IPS DF 4.7 (cell line): ENCODE results near the gene OR13C2.
"Not testable (repeated sequence)": the region's sequence is repeated elsewhere in the genome, so short reads cannot be mapped to it uniquely, and the experiment has no call there.

Experiments
- DNase-seq: peaks from one replicate; pipeline ENCODE4 v3.0.0-alpha.2; 2013; ENCODE audit warnings: low spot score; ENCODE audit errors: extremely low read depth

Gene OR13C2, protein sequence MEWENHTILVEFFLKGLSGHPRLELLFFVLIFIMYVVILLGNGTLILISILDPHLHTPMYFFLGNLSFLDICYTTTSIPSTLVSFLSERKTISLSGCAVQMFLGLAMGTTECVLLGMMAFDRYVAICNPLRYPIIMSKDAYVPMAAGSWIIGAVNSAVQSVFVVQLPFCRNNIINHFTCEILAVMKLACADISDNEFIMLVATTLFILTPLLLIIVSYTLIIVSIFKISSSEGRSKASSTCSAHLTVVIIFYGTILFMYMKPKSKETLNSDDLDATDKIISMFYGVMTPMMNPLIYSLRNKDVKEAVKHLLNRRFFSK

GRCh38 chr9:104605527-104605926, at the start of gene OR13C2:
Gene OR13C2 (minus strand): TSS chr9:104605627. CDS start chr9:104605627, 0 bp downstream.
- not testable (repeated sequence) for DNase-seq

- DNase-seq = no peak
Measured at GRCh38 chr9:104635456-104635855, 30.0 kb upstream of the OR13C2 start.

- no peak for DNase-seq
Measured at GRCh38 chr9:104633976-104634520, 28.6 kb upstream of the OR13C2 start.

DNA sequence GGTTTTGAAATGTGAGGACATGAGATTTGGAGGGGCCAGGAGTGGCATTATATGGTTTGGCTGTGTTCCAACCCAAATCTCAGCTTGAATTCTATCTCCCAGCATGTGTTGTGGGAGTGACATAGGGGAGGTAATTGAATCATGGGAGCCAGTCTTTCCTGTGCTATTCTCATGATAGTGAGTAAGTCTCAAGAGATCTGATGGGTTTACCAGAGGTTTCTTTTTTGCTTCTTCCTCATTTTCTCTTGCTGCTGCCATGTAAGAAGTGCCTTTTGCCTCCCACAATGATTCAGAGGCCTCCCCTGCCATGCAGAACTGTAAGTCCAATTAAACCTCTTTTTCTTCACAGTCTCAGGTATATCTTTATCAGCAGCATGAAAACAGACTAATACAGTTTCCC, 20.5 kb upstream of the OR13C2 start:
- not testable (repeated sequence) for DNase-seq

- no peak for DNase-seq
Measured at GRCh38 chr9:104618104-104618503, 12.7 kb upstream of the OR13C2 start, which contains the start of gene OR13C9. Gene OR13C9 (minus strand): TSS chr9:104618204. CDS start chr9:104618204, 0 bp downstream.

DNA sequence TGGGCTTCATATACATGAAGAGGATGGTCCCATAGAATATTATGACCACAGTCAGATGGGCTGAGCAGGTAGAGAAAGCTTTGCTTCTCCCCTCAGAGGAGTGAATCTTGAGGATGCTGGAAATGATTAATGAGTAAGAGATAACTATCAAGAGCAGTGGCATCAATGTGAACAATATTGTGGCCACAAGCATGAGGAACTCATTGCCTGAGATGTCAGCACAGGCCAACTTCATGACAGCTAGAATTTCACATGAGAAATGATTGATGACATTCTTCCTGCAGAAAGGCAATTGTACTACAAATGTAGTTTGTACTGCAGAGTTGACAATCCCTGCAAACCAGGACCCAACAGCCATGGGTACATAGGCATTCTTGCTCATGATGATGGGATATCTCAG, 12.0 kb upstream of the OR13C2 start:
- no peak for DNase-seq

GRCh38 chr9:104611213-104611612, 5.8 kb upstream of the OR13C2 start:
- DNase-seq = no peak

- no peak for DNase-seq
Measured at GRCh38 chr9:104608336-104608735, 2.9 kb upstream of the OR13C2 start.

DNA sequence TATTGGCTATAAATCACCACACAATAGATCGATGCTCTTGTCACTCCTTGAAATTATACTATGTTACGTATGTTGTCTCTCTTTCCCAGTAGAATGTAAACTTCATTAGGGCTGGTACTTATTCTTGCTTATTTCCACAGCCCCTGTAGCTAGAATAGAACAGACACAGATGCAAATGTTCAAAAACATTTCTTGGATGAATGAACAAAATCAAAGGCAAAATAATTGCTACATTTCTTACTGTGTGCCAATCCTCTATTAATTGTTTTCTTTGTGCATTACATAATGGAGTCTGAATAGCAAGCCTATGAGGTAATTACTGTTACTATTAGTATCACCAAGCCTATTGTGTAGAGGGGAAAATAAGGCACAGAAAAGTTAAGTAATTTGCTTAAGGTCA, 725 bp upstream of the OR13C2 start:
- DNase-seq = no peak

- DNase-seq = no peak
Measured at GRCh38 chr9:104604801-104605200, 626 bp downstream of the OR13C2 start.

DNA sequence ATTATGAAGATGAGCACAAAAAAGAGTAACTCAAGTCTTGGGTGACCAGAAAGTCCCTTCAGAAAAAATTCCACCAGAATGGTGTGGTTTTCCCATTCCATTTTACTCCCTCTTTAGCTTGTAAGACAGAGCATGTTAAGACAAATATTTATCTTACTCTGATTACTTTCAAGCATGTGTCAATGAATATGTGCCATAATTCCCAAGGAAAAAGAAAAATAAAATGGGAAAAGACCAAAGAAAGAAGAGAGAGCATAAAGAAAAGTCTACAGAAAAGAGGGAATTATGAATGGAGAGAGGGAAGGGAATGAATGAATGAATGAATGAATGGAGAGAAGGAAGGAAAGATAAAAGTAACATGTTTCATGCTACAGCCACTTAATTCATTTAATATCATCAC, 6.1 kb downstream of the OR13C2 start, which contains the start of gene OR13C5:
OR13C5 (minus strand) TSS at position 101 of the 400 bp plus-strand sequence; CDS start at position 101, 0 bp downstream.
- DNase-seq = not testable (repeated sequence)

- DNase-seq = not testable (repeated sequence)
Measured at GRCh38 chr9:104598749-104599148, 6.7 kb downstream of the OR13C2 start.

DNA sequence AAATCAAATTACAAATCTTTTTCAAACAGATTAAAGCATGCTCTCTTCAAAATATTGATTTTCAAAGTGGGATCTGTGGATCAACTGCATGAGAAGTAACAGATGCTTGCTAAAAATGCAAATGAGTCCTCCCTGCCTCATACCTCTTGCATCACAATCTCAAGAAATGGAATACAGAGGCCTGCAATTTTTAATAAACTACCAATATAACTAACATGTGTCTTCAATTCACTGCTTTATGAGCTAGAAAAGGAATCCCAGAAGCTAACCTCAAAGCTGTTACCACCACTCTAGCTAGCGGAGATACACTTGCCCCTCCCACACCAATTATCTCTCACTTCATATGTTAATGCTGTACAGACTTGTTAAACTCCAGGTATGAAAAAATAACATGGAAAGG, 15.8 kb downstream of the OR13C2 start:
- DNase-seq = no peak

DNA sequence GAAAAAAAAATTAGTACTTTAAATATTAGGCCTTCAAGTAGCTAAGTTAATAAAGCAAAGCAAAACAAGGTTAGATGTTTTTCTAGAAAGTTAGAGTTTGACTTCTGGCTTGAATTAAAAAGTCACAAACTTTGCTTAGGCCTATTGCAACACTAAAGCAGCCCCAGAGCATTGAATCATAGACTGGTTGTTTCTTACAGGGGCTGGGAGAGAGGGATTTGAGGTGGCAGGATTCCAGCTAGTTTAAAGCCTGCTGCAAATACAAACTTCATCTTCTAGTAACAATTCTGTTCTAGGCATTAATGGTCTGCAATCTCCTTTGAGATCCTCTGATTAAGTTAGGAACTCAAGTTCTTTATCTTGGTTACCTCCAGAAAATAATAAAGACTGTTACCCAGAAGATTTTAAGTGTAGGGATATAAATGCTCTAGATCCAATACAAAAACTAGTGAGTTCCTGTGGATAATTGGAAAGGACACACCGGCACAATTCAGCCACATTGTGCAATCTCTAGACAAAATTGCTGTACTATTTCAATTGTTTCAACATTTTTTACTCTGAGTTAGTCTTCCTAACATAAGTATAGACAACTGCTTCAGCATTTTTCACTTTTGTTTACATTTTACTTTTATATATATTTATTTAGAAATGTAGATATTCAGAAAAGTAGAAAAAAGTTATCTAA, 18.8 kb downstream of the OR13C2 start:
- DNase-seq = no peak

DNA sequence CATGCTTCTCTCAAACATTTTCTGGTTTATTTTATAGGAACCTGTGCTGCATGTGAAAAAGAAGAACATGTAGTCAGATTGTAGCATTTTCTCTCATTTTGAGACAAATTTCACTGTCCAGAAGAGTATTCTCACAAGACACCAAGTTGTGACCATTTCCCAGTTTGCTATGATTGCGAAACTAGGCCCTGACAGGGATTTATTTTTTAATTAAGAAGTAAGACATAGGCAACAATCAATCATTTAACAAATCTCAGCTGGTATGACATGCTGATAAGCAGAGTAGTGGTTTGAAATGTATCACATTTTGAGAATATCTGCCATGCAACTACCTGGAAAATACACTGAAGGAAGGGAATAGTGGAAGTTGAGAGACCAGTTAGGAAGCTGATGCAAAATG, 24.9 kb downstream of the OR13C2 start:
- no peak for DNase-seq

DNA sequence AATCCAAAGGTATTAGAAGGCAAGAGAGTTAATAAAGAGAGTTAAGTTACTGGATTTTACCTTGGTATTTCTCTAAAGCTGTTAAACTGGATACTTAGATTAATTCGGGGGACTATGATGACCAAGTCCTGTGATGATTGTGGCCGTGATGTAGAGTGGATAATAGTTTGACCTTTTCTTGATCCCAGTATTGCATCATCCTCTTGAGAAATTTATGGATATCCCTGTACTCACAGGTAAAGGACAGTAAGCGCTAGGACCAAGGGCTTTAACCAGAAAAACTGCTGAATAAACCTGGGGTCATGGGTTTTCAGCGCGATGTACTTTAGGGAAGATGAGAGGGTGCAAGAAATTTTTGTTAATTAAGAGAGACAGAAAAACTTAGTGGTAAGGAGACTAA, 28.2 kb downstream of the OR13C2 start:
- no peak for DNase-seq

DNA sequence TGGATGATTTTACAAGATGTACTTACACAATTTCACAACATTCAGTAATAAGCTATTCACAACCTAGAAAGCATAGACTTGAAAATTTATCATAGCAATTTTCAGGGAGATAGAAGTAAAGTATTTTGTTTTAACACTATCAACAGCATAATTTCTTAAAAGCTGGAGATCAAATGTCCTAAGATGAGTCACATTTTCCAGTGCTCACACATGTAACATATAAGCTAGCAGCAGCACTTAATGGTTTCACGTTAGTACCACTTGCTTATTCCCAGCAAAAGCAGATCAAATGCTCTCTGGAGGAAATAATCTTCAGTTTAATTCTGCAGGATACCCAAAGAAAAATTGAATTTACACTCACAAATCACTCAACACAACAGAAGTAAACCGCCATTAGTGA, 30.0 kb downstream of the OR13C2 start:
- no peak for DNase-seq

DNA sequence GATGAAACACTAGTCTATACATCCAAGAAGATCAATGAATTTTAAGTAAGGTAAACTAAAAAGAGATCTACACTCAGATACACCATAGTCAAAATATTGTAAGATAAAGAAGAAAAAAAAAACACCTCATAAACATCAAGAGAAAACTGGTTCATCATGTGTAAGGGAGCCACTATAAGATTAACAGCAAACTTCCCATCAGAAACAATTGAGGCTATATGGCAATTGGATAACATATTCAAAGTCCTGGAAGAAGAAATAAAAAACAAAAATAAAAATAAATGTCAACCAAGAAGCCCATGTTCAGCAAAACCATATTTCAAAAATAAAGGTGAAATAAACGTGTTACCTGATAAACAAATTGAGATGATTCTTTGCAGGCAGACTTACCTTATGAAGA, 32.8 kb downstream of the OR13C2 start:
- DNase-seq = no peak

GRCh38 chr9:104568868-104569267, 36.6 kb downstream of the OR13C2 start, which contains the start of gene OR13C8:
Gene OR13C8 (plus strand): TSS chr9:104569168. CDS start chr9:104569168, 0 bp downstream.
- no peak for DNase-seq

GRCh38 chr9:104564358-104564757, 41.1 kb downstream of the OR13C2 start:
- no peak for DNase-seq

DNA sequence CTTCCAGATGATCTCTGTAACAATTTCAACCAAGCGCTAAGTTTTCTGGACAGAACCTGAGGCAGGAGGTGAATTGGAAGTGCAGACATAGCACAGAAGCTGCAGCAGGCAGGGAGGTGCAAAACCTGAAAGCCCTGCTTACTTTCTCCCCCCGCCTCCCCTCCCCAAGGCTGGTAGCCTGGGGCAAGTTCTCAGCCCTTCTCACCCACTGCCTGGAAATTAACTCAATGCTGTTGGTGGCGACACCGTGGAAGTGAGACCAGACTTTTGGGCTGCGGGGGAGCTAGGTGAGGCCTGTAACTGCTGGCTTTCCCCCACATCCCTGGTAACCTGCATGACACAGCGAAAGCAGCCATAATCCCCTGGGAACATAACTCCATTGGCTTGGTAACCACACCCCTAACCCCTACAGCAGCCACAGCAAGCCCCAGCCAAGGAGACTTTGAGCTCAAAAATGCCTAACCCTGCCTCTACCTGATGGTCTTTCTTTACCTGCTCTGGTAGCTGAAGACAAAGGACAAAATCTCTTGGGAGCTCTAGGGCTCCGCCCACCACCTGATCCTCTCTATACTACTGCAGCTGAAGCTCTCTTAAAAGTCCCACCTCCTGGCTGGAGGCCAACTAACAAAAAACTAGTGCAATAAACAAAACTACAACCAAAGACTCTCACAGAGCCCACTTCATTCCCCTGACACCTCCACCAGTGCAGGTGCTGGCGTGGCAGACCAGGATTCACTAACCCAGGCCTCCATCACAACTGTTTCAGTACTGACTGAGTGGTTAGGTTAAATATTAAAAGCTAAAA, 48.4 kb downstream of the OR13C2 start:
- DNase-seq = no peak
